Progenitor cell of endocrine pancreas (in vitro differentiated cells): ENCODE data around the gene ERC1. TPM values are rescaled to one million over a fixed set of nuclear protein-coding genes. Genes with fewer than 3 reads are reported as not detected.

Experiments used
- DNase-seq: peaks from one replicate; pipeline ENCODE4 v3.0.0; 2021; ENCODE audit warnings: low spot score; ENCODE audit not compliant: unreplicated experiment
- H3K27ac Mint-ChIP-seq: 2 replicates; pipeline ENCODE4 v1.8.0; 2021; ENCODE audit warnings: mild to moderate bottlenecking, moderate library complexity, mixed read lengths
- H3K27me3 Mint-ChIP-seq: 2 replicates; pipeline ENCODE4 v1.8.0; 2021; ENCODE audit warnings: mixed read lengths
- H3K36me3 Mint-ChIP-seq: 2 replicates; pipeline ENCODE4 v1.8.0; 2022; ENCODE audit warnings: mixed read lengths; ENCODE audit not compliant: insufficient read depth
- H3K4me1 Mint-ChIP-seq: 2 replicates; pipeline ENCODE4 v1.8.0; 2021; ENCODE audit warnings: low read depth, mixed read lengths
- H3K4me3 Mint-ChIP-seq: 2 replicates; pipeline ENCODE4 v1.8.0; 2021; ENCODE audit warnings: low read depth, mild to moderate bottlenecking, moderate library complexity, mixed read lengths
- H3K9me3 Mint-ChIP-seq: 2 replicates; pipeline ENCODE4 v1.8.0; 2021; ENCODE audit warnings: low read depth, mixed read lengths
- CTCF ChIP-seq: fragments of 200-600 bp; sonication (generic); IDR thresholded peaks from one replicate; pipeline ENCODE4 v1.5.0; 2021; ENCODE audit warnings: antibody characterized with exemption, mild to moderate bottlenecking; ENCODE audit not compliant: unreplicated experiment
- total RNA-seq: library from RNA; stranded (reverse); gene quantifications from 2 replicates; pipeline ENCODE4 v1.2.1, GENCODE V29; 2021

Gene ERC1
- total RNA-seq, 1 donor from 2014 or later = 146 TPM

- H3K27ac Mint-ChIP-seq = no peak overlapping the region
- H3K9me3 Mint-ChIP-seq = no peaks in the 10 kb centered on the region
- DNase-seq = no peak
- no peaks in the 10 kb centered on the region for H3K4me1 Mint-ChIP-seq
- H3K4me3 Mint-ChIP-seq = no peak overlapping the region
- no peaks in the 10 kb centered on the region for H3K36me3 Mint-ChIP-seq
- no peaks in the 10 kb centered on the region for H3K27me3 Mint-ChIP-seq
- TF ChIP-seq CTCF = no peak
Observed at GRCh38 chr12:1434296-1434955, 443.4 kb downstream of the ERC1 start.

GRCh38 chr12:1435044-1435443, 444.0 kb downstream of the ERC1 start:
- Mint-ChIP-seq H3K36me3 (no peaks in the 10 kb centered on the region), H3K9me3 (no peaks in the 10 kb centered on the region), H3K27me3 (no peaks in the 10 kb centered on the region), H3K4me1 (no peaks in the 10 kb centered on the region), H3K27ac (no peak overlapping the region), H3K4me3 (no peak overlapping the region)
- no peak for DNase-seq
- no peak for TF ChIP-seq CTCF

GRCh38 chr12:1435456-1435855, 444.4 kb downstream of the ERC1 start:
- no peak overlapping the region for H3K27ac Mint-ChIP-seq
- no peak for DNase-seq
- H3K36me3 Mint-ChIP-seq = no peaks in the 10 kb centered on the region
- TF ChIP-seq CTCF = no peak
- H3K27me3 Mint-ChIP-seq = no peaks in the 10 kb centered on the region
- H3K4me1 Mint-ChIP-seq = no peaks in the 10 kb centered on the region
- H3K9me3 Mint-ChIP-seq = no peaks in the 10 kb centered on the region
- H3K4me3 Mint-ChIP-seq = no peak overlapping the region

GRCh38 chr12:1436015-1436414, 445.0 kb downstream of the ERC1 start:
- H3K27ac Mint-ChIP-seq = no peak overlapping the region
- no peak for DNase-seq
- H3K4me1 Mint-ChIP-seq = no peaks in the 10 kb centered on the region
- no peaks in the 10 kb centered on the region for H3K9me3 Mint-ChIP-seq
- TF ChIP-seq CTCF = no peak
- H3K4me3 Mint-ChIP-seq = no peak overlapping the region
- H3K36me3 Mint-ChIP-seq = no peaks in the 10 kb centered on the region
- H3K27me3 Mint-ChIP-seq = no peaks in the 10 kb centered on the region

GRCh38 chr12:1436981-1437380, 446.0 kb downstream of the ERC1 start:
- no peak overlapping the region for H3K27ac Mint-ChIP-seq
- TF ChIP-seq CTCF = no peak
- DNase-seq = no peak
- H3K4me1 Mint-ChIP-seq = no peaks in the 10 kb centered on the region
- no peaks in the 10 kb centered on the region for H3K27me3 Mint-ChIP-seq
- no peak overlapping the region for H3K4me3 Mint-ChIP-seq
- H3K9me3 Mint-ChIP-seq = no peaks in the 10 kb centered on the region
- peaks cover under 1% of the 10 kb centered on the region for H3K36me3 Mint-ChIP-seq
